Lung (tissue), 12 donors: ENCODE data around the gene KLK15. TPM values are rescaled to one million over a fixed set of nuclear protein-coding genes. Genes with fewer than 3 reads are reported as not detected.

Source experiments
- ATAC-seq: fragments of 200-7000 bp; cut with Tn5 transposase; one replicate; pipeline ENCODE4 v1.9.1; 2020; ENCODE audit warnings: moderate number of reproducible peaks; ENCODE audit not compliant: insufficient read depth, low FRiP score
- DNase-seq, 3 donors: peaks; one replicate each; pipeline ENCODE4 v3.0.0-alpha.2; 2013 to 2017
- H3K27ac ChIP-seq, 2 donors: one replicate each; pipeline ENCODE4 v1.5.1; 2013; ENCODE audit warnings: mild to moderate bottlenecking in 2 of 2, moderate library complexity in 2 of 2, control low read depth in 1 of 2, inconsistent platforms in 1 of 2, low read depth in 1 of 2, low read length in 1 of 2
- H3K27me3 ChIP-seq, 3 donors: one replicate each; pipeline ENCODE4 v1.5.1; 2013; ENCODE audit warnings: low read length in 2 of 3; ENCODE audit not compliant: control insufficient read depth in 3 of 3, insufficient read depth in 3 of 3
- H3K36me3 ChIP-seq, 4 donors: one replicate each; pipeline ENCODE4 v1.5.1; 2013; ENCODE audit warnings: low read length in 4 of 4, mild to moderate bottlenecking in 1 of 4, moderate library complexity in 1 of 4; ENCODE audit not compliant: control insufficient read depth in 4 of 4, insufficient read depth in 4 of 4
- H3K4me1 ChIP-seq, 5 donors: one replicate each; pipeline ENCODE4 v1.5.1; 2013; ENCODE audit warnings: low read length in 5 of 5, mild to moderate bottlenecking in 2 of 5, moderate library complexity in 1 of 5; ENCODE audit not compliant: control insufficient read depth in 5 of 5, insufficient read depth in 5 of 5
- H3K4me3 ChIP-seq: one replicate; pipeline ENCODE4 v1.5.1; 2013; ENCODE audit warnings: mild to moderate bottlenecking, control low read depth, moderate library complexity
- H3K9ac ChIP-seq, 2 donors: one replicate each; pipeline ENCODE4 v1.5.1; 2013; ENCODE audit warnings: low read length in 2 of 2, control low read depth in 1 of 2; ENCODE audit not compliant: insufficient read depth in 1 of 2
- H3K9me3 ChIP-seq, 4 donors: one replicate each; pipeline ENCODE4 v1.5.1; 2013; ENCODE audit warnings: low read length in 3 of 4, mild to moderate bottlenecking in 1 of 4, moderate library complexity in 1 of 4; ENCODE audit not compliant: control insufficient read depth in 4 of 4, insufficient read depth in 3 of 4
- WGBS, 2 donors: extraction: QIAGEN DNeasy Blood & Tissue Kit; methylation state at CpG; one replicate each; pipeline ENCODE4 v1.1.7; 2013; 5-methylcytosine and 5-hydroxymethylcytosine counted together
- polyA plus RNA-seq, 2 donors: library from polyadenylated mRNA; stranded (reverse); fragments of 200-250 nt; gene quantifications; one replicate each; pipeline ENCODE4 v1.2.1, GENCODE V29; 2013
- total RNA-seq, 2 donors: library from RNA; depleted of rRNA in 1 of 2; stranded (reverse); fragments of >200 nt in 1 of 2; gene quantifications; one replicate each; pipeline ENCODE4 v1.2.1, GENCODE V29; 2014 to 2021
- TF ChIP-seq, protein P1 (sequence below): IDR thresholded peaks from 2 replicates; pipeline ENCODE4 v1.5.1; 2012; ENCODE audit warnings: mild to moderate bottlenecking; ENCODE audit errors: control extremely low read depth, extremely low read depth
- donor health status: control.
- donor health status: control.
- donor health status: Bipolar disorder and iron deficiency.
- donor health status: healthy.
- donor health status: DM: yes; HTN: yes; CAD: no.

The KLK15 gene
- total and polyA plus RNA-seq, 4 donors, result not detected

GRCh38 chr19:50874211-50874610 lies 40.8 kb upstream of the KLK15 start:
- Histone ChIP-seq H3K27ac (no peak overlapping the region), H3K27me3 (peaks cover 3 to 26% (median 10%) of the 10 kb centered on the region in 3 donors), H3K4me3 (no peak overlapping the region), H3K9me3 (peaks cover 0 to 3% (median 0%) of the 10 kb centered on the region in 4 donors), H3K4me1 (no peaks in the 10 kb centered on the region), H3K9ac (no peak overlapping the region), H3K36me3 (no peaks in the 10 kb centered on the region)
- WGBS, 2 donors, result 68 to 72% methylated on average over 5 of the region's 5 CpGs
- DNase-seq (no peak), ATAC-seq (no peak)
- TF ChIP-seq, protein P1, sequence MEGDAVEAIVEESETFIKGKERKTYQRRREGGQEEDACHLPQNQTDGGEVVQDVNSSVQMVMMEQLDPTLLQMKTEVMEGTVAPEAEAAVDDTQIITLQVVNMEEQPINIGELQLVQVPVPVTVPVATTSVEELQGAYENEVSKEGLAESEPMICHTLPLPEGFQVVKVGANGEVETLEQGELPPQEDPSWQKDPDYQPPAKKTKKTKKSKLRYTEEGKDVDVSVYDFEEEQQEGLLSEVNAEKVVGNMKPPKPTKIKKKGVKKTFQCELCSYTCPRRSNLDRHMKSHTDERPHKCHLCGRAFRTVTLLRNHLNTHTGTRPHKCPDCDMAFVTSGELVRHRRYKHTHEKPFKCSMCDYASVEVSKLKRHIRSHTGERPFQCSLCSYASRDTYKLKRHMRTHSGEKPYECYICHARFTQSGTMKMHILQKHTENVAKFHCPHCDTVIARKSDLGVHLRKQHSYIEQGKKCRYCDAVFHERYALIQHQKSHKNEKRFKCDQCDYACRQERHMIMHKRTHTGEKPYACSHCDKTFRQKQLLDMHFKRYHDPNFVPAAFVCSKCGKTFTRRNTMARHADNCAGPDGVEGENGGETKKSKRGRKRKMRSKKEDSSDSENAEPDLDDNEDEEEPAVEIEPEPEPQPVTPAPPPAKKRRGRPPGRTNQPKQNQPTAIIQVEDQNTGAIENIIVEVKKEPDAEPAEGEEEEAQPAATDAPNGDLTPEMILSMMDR, result no peak

GRCh38 chr19:50873056-50873455 lies 39.7 kb upstream of the KLK15 start, which contains the start of gene KLK2:
Gene KLK2 (plus strand): TSS chr19:50873439. CDS start chr19:50873474, 35 bp downstream.
- H3K27me3 ChIP-seq, result peaks cover 3 to 31% (median 10%) of the 10 kb centered on the region in 3 donors
- TF ChIP-seq, protein P1, result no peak
- WGBS, 2 donors, result 72 to 74% methylated on average over 3 of the region's 3 CpGs
- peaks cover 0 to 3% (median 0%) of the 10 kb centered on the region in 4 donors for H3K9me3 ChIP-seq
- no peak within 1 kb of the TSS for H3K9ac ChIP-seq
- no peak within 1 kb of the TSS for H3K4me3 ChIP-seq
- no peak for DNase-seq
- no peak within 1 kb of the TSS for H3K27ac ChIP-seq
- no peaks in the 10 kb centered on the region for H3K4me1 ChIP-seq
- H3K36me3 ChIP-seq, result no peaks in the 10 kb centered on the region
- no peak for ATAC-seq

- TF ChIP-seq, protein P1, result no peak
- H3K4me1 ChIP-seq, result no peaks in the 10 kb centered on the region
- WGBS, 2 donors, result 54 to 64% methylated on average over 26 of the region's 26 CpGs
- peaks cover 0 to 3% (median 0%) of the 10 kb centered on the region in 4 donors for H3K9me3 ChIP-seq
- no peak overlapping the region for H3K4me3 ChIP-seq
- ATAC-seq (no peak), DNase-seq (no peak)
- no peaks in the 10 kb centered on the region for H3K36me3 ChIP-seq
- no peak overlapping the region for H3K9ac ChIP-seq
- no peak overlapping the region for H3K27ac ChIP-seq
- peaks cover 3 to 23% (median 4%) of the 10 kb centered on the region in 3 donors for H3K27me3 ChIP-seq
Measured at GRCh38 chr19:50870417-50871089, 37.2 kb upstream of the KLK15 start.
